K562 (cell line): ENCODE results near the gene TRIP10. TPM values are rescaled to one million over a fixed set of nuclear protein-coding genes. Genes with fewer than 3 reads are reported as not detected.

Source experiments
- BACH1 ChIP-seq: fragments of 200-800 bp; sonication (Bioruptor generic); IDR thresholded peaks from 2 replicates; pipeline ENCODE4 v1.6.1; 2016; ENCODE audit warnings: missing genetic modification characterization, missing compliant biosample characterization
- BCLAF1 ChIP-seq, 2 experiments: fragments of 450-650 bp in 1 of 2; IDR thresholded peaks; 2 replicates each; pipeline ENCODE4 v1.6.1; 2011 to 2017; ENCODE audit warnings: low read depth in 2 of 2, antibody characterized with exemption in 1 of 2, borderline replicate concordance in 1 of 2, low read length in 1 of 2, mild to moderate bottlenecking in 1 of 2, mixed read lengths in 1 of 2; ENCODE audit not compliant: control insufficient read depth in 1 of 2
- JUNB ChIP-seq: fragments of 450-650 bp; formaldehyde crosslinking; conservative IDR thresholded peaks from 2 replicates; pipeline ENCODE4 v1.4.0; 2020; ENCODE audit warnings: mild to moderate bottlenecking
- LARP7 ChIP-seq: fragments of 450-650 bp; IDR thresholded peaks from 2 replicates; pipeline ENCODE4 v1.6.1; 2016
- NCOA1 ChIP-seq: fragments of 450-650 bp; IDR thresholded peaks from 2 replicates; pipeline ENCODE4 v1.6.1; 2016; ENCODE audit warnings: low read depth
- NEUROD1 ChIP-seq: fragments of 150-350 bp; IDR thresholded peaks from 2 replicates; pipeline ENCODE4 v1.6.1; 2014; ENCODE audit warnings: borderline replicate concordance, low read length, low read depth; ENCODE audit not compliant: partially characterized antibody
- SREBF1 ChIP-seq: fragments of 150-350 bp; IDR thresholded peaks from 2 replicates; pipeline ENCODE4 v1.6.1; 2014; ENCODE audit warnings: antibody characterized with exemption, low read depth, low read length, borderline replicate concordance
- ZBTB11 ChIP-seq, 3 experiments: fragments of 200-800 bp in 1 of 3; fragments of 250-450 bp in 1 of 3; fragments of 450-650 bp in 1 of 3; sonication (Bioruptor Pico) in 1 of 3; sonication (Bioruptor generic) in 1 of 3; formaldehyde crosslinking in 1 of 3; IDR thresholded peaks; 2 replicates each; pipeline versions ENCODE4 v1.6.1 to v1.8.0; 2016 to 2022; ENCODE audit warnings: mild to moderate bottlenecking in 2 of 3, missing genetic modification characterization in 2 of 3, missing compliant biosample characterization in 1 of 3, moderate library complexity in 1 of 3
- ZC3H11A ChIP-seq: IDR thresholded peaks from 2 replicates; pipeline ENCODE4 v1.6.1; 2012; ENCODE audit warnings: low read depth, low read length, improper control_type of control experiment
- ZMIZ1 ChIP-seq, 2 experiments: fragments of 150-350 bp in 1 of 2; IDR thresholded peaks; 2 replicates each; pipeline ENCODE4 v1.6.1; 2012 to 2016; ENCODE audit warnings: low read depth in 2 of 2, low read length in 2 of 2, mild to moderate bottlenecking in 1 of 2, moderate library complexity in 1 of 2
- ZNF347 ChIP-seq: fragments of 450-650 bp; formaldehyde crosslinking; IDR thresholded peaks from 2 replicates; pipeline ENCODE4 v1.4.0; 2020; ENCODE audit warnings: low read depth, mild to moderate bottlenecking, moderate library complexity
- polyA plus RNA-seq, 8 experiments: library from polyadenylated mRNA; depleted of rRNA in 4 of 8; stranded (reverse) in 5 of 8; unstranded in 3 of 8; fragments of >200 nt; fragmentation: Nextera tagmentation in 2 of 8; fragmentation: Illumina TruSeq in 1 of 8; extraction: Ambion mirVana in 2 of 8; extraction: Trizol in 1 of 8; gene quantifications; 2 replicates each; pipeline versions ENCODE4 v1.2.1 to v1.2.3, GENCODE V29; 2011 to 2014; ENCODE audit warnings: inconsistent platforms in 1 of 8, missing spikeins in 1 of 8
- total RNA-seq, 7 experiments: library from RNA; depleted of rRNA in 6 of 7; stranded (reverse); fragments of >200 nt in 6 of 7; fragmentation: Illumina TruSeq in 2 of 7; extraction: Trizol in 2 of 7; gene quantifications; 2 replicates each; pipeline versions ENCODE4 v1.2.1 to v1.2.3, GENCODE V29; 2011 to 2021; ENCODE audit warnings: low replicate concordance in 1 of 7
- TF ChIP-seq, protein P1 (sequence below): fragments of 250-450 bp; sonication (Bioruptor Pico); IDR thresholded peaks from 2 replicates; pipeline ENCODE4 v1.8.0; 2022; ENCODE audit warnings: moderate library complexity, mild to moderate bottlenecking, inconsistent platforms
- TF ChIP-seq, protein P2 (sequence below): fragments of 450-650 bp; IDR thresholded peaks from 2 replicates; pipeline ENCODE4 v1.6.1; 2016

The TRIP10 gene
- total and polyA plus RNA-seq, 9 of the 15 experiments (the other 6 are each of a cell fraction or from before 2014, with no cell fraction given) = 1.2 to 66.8 (median 36.1) TPM

DNA sequence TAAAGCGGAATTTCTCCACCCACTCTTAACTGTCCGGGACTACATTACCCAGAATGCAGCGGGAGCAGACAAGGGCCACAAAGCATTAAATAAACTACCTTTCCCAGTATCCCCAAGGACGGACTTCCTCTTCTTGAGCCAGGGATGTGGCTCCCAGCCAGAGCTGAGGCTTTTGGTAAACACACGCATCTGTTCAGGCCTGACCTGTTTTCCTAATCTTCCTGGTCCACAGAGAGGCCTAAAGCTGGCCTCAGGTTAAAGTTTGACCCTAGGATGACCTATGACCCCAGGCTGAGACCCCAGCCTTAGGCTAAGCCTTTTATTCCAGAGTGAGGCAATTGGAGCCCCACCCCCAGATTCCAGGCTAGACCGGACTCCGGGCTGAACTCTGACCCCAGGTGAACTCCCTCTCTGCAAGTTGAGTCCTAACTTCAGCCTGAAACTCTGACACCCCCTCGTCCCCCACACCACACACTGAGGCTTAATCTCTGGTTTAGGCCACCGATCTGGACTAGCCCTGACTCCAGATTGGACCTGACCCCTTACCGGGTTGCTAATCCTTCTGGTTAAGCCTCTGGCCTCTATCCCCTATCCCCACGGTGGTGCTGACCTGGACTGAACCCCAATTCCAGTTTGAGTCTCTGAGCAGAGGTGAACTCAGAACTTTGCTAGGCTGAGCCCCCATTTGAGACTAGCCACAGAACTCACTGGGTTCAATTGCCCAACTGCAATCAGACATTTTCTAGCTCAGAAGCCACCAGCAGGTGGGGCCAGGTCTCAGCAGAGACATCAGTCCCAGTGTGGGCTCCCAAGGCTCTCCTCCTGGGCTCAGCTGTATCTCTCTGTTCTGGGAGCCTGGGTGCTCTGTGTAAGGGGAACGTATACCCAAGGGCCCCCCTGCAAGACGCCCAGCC lies 1.4 kb upstream of the TRIP10 start (continued):
- TF ChIP-seq, protein P1, sequence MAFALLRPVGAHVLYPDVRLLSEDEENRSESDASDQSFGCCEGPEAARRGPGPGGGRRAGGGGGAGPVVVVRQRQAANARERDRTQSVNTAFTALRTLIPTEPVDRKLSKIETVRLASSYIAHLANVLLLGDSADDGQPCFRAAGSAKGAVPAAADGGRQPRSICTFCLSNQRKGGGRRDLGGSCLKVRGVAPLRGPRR (CRISPR knock-in tag) = no peak
- TF ChIP-seq NCOA1 (0 out of 2 replicates have a peak, but pooled peaks have one; percentile 45), ZC3H11A (no peak), SREBF1 (no peak), BCLAF1 (IDR thresholded peaks at IDR 0.05; ENCODE audit: borderline replicate concordance in 1 of 2, control insufficient read depth in 1 of 2, low read depth in 2 of 2, low read length in 1 of 2) (no peak), ZNF347 (CRISPR knock-in tag) (no peak), JUNB (CRISPR knock-in tag) (no peak), ZMIZ1 (IDR thresholded peaks at IDR 0.05; ENCODE audit: low read depth in 2 of 2, low read length in 2 of 2) (0 out of 4 replicates have a peak, but pooled peaks have one; percentile 7 to 40), BACH1 (tag) (peak; percentile 85), NEUROD1 (no peak), LARP7 (peak; percentile 75), ZBTB11 (CRISPR knock-in tag; IDR thresholded peaks at IDR 0.05) (no peak)
- TF ChIP-seq, protein P2, sequence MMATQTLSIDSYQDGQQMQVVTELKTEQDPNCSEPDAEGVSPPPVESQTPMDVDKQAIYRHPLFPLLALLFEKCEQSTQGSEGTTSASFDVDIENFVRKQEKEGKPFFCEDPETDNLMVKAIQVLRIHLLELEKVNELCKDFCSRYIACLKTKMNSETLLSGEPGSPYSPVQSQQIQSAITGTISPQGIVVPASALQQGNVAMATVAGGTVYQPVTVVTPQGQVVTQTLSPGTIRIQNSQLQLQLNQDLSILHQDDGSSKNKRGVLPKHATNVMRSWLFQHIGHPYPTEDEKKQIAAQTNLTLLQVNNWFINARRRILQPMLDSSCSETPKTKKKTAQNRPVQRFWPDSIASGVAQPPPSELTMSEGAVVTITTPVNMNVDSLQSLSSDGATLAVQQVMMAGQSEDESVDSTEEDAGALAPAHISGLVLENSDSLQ = no peak
